Ovary (tissue), 9 donors: ENCODE results near the gene RPS6KA5. TPM values are rescaled to one million over a fixed set of nuclear protein-coding genes. Genes with fewer than 3 reads are reported as not detected.

Source experiments
- DNase-seq, 5 donors: peaks; one replicate each; pipeline ENCODE4 v3.0.0-alpha.2; 2019 to 2020
- H3K27ac ChIP-seq, 2 donors: fragments of 200-600 bp; one replicate each; pipeline versions ENCODE4 v1.5.1 to v1.8.0; 2019 to 2022
- H3K27me3 ChIP-seq: fragments of 200-600 bp; one replicate; pipeline ENCODE4 v1.8.0; 2022
- H3K36me3 ChIP-seq: fragments of 200-600 bp; sonication (generic); one replicate; pipeline ENCODE4 v1.5.1; 2019
- H3K4me1 ChIP-seq: one replicate; pipeline ENCODE4 v1.8.1; 2013; ENCODE audit warnings: mild to moderate bottlenecking, moderate library complexity; ENCODE audit not compliant: insufficient read depth
- H3K4me3 ChIP-seq: fragments of 200-600 bp; sonication (generic); one replicate; pipeline ENCODE4 v1.5.1; 2017
- H3K9me3 ChIP-seq, 2 donors: fragments of 200-600 bp in 1 of 2; sonication (generic) in 1 of 2; one replicate each; pipeline versions ENCODE4 v1.5.1 to v1.8.1; 2013 to 2019; ENCODE audit warnings: mild to moderate bottlenecking in 1 of 2, moderate library complexity in 1 of 2
- CTCF ChIP-seq, 3 donors: fragments of 450-650 bp in 2 of 3; fragments of 200-600 bp in 1 of 3; IDR thresholded peaks; one replicate each; pipeline versions ENCODE4 v1.5.1 to v1.8.0; 2016 to 2022; ENCODE audit warnings: antibody characterized with exemption in 3 of 3, mild to moderate bottlenecking in 1 of 3
- EP300 ChIP-seq: sonication (generic); formaldehyde crosslinking; IDR thresholded peaks from one replicate; pipeline ENCODE4 v1.6.1; 2017; ENCODE audit warnings: antibody characterized with exemption
- POLR2A ChIP-seq: fragments of 450-650 bp; IDR thresholded peaks from one replicate; pipeline ENCODE4 v1.6.1; 2017; ENCODE audit warnings: antibody characterized with exemption, mild to moderate bottlenecking, moderate library complexity
- WGBS, 3 donors: extraction: QIAGEN DNeasy Blood & Tissue Kit in 1 of 3; methylation state at CpG; one replicate each; pipeline versions ENCODE4 v1.1.5 to v1.1.7; 2013 to 2017; 5-methylcytosine and 5-hydroxymethylcytosine counted together
- intact Hi-C, 4 donors: fragments of 100-400 bp; cut with DNase I; formaldehyde crosslinking; loops; one replicate each; pipeline versions ENCODE4 v1.11.0 to v1.15.1; 2022 to 2023
- polyA plus RNA-seq, 2 donors: library from polyadenylated mRNA; stranded (reverse); fragments of 200-250 nt in 1 of 2; fragments of 350-450 nt in 1 of 2; fragmentation: Illumina TruSeq in 1 of 2; extraction: RNeasy Lipid Tissue Mini Kit (QIAGEN cat#74804) in 1 of 2; gene quantifications; one replicate each; pipeline ENCODE4 v1.2.3, GENCODE V29; 2013 to 2014
- total RNA-seq, 7 donors: library from RNA; depleted of rRNA in 2 of 7; stranded (reverse); fragments of >200 nt in 2 of 7; fragmentation: NEBNext Ultra II Directional in 3 of 7; extraction: Animal tissue kit (Norgen Biotek cat#: 25700) in 3 of 7; gene quantifications; one replicate each; pipeline versions ENCODE4 v1.1.0 to v1.2.4, GENCODE V29; 2016 to 2023
- donor health status: DM: no; HTN: no; CAD: no; lungs with moderate emphysema.
- donor health status: DM: no; HTN: no; CAD: no.
- donor health status: Bipolar disorder and iron deficiency.
- donor health status: DM: yes; HTN: yes; CAD: no.
- donor health status: DM: no; HTN: no; CAD: no.
- donor health status: DM: yes; HTN: yes; CAD: no.

Gene RPS6KA5
- total and polyA plus RNA-seq, 9 donors, result 3.8 to 19.0 (median 8.4) TPM

GRCh38 chr14:90999299-90999698 is 61.1 kb downstream of the RPS6KA5 start:
- H3K4me1 ChIP-seq, result no peaks in the 10 kb centered on the region
- no peak for DNase-seq

GRCh38 chr14:90996967-90997366 is 63.5 kb downstream of the RPS6KA5 start:
- Histone ChIP-seq H3K4me3 (no peak overlapping the region), H3K27ac (no peak overlapping the region), H3K9me3 (no peaks in the 10 kb centered on the region), H3K4me1 (no peaks in the 10 kb centered on the region), H3K36me3 (no peaks in the 10 kb centered on the region), H3K27me3 (no peaks in the 10 kb centered on the region)
- no peak for TF ChIP-seq EP300
- no peak for TF ChIP-seq CTCF (IDR thresholded peaks at IDR 0.05)
- no peak for TF ChIP-seq POLR2A
- intact Hi-C loops, result no loop called here
- DNase-seq, result no peak
- 0% methylated on average over 1 of the region's 1 CpG for WGBS, 3 donors

More at GRCh38 chr14:90999299-90999698, 61.1 kb downstream of the RPS6KA5 start:
- Histone ChIP-seq H3K27ac (no peak overlapping the region), H3K9me3 (no peaks in the 10 kb centered on the region), H3K36me3 (no peaks in the 10 kb centered on the region), H3K4me3 (no peak overlapping the region), H3K27me3 (no peaks in the 10 kb centered on the region)
- intact Hi-C loops, result no loop called here
- WGBS, 3 donors, result 85 to 91% (median 89%) methylated on average over 4 of the region's 4 CpGs
- TF ChIP-seq CTCF (IDR thresholded peaks at IDR 0.05), result no peak
- TF ChIP-seq POLR2A, result no peak
- no peak for TF ChIP-seq EP300

- WGBS, 3 donors, result 92 to 97% (median 95%) methylated on average over 4 of the region's 4 CpGs
- TF ChIP-seq POLR2A (no peak), CTCF (IDR thresholded peaks at IDR 0.05) (no peak), EP300 (no peak)
- no peak overlapping the region for H3K27ac ChIP-seq
Observed at GRCh38 chr14:90995785-90996184, 64.7 kb downstream of the RPS6KA5 start.

GRCh38 chr14:90993792-90994191 is 66.6 kb downstream of the RPS6KA5 start:
- Histone ChIP-seq H3K27ac (no peak overlapping the region), H3K4me3 (no peak overlapping the region)
- WGBS, 3 donors, result 91 to 97% (median 93%) methylated on average over 3 of the region's 3 CpGs

More at GRCh38 chr14:90995785-90996184, 64.7 kb downstream of the RPS6KA5 start:
- Histone ChIP-seq H3K4me3 (no peak overlapping the region), H3K36me3 (no peaks in the 10 kb centered on the region), H3K9me3 (no peaks in the 10 kb centered on the region), H3K4me1 (no peaks in the 10 kb centered on the region), H3K27me3 (no peaks in the 10 kb centered on the region)
- intact Hi-C loops, result no loop called here
- DNase-seq, result no peak

More at GRCh38 chr14:90993792-90994191, 66.6 kb downstream of the RPS6KA5 start:
- Histone ChIP-seq H3K36me3 (no peaks in the 10 kb centered on the region), H3K4me1 (no peaks in the 10 kb centered on the region), H3K9me3 (no peaks in the 10 kb centered on the region), H3K27me3 (no peaks in the 10 kb centered on the region)
- no peak for DNase-seq
- TF ChIP-seq EP300 (no peak), POLR2A (no peak), CTCF (IDR thresholded peaks at IDR 0.05) (no peak)
- intact Hi-C loops, result no loop called here
